Hematopoietic multipotent progenitor cell treated with erythropoietin and hydrocortisone succinate and interleukin-3 and kit ligand, for 4 days (in vitro differentiated cells): Measurements from ENCODE around the gene DOCK9.
A peak's percentile ranks its signal among the peaks of the same experiment; 100 is the strongest.

Experiments used
- DNase-seq: peaks from one replicate; pipeline ENCODE4 v3.0.0-alpha.2; 2015

Gene DOCK9

DNA sequence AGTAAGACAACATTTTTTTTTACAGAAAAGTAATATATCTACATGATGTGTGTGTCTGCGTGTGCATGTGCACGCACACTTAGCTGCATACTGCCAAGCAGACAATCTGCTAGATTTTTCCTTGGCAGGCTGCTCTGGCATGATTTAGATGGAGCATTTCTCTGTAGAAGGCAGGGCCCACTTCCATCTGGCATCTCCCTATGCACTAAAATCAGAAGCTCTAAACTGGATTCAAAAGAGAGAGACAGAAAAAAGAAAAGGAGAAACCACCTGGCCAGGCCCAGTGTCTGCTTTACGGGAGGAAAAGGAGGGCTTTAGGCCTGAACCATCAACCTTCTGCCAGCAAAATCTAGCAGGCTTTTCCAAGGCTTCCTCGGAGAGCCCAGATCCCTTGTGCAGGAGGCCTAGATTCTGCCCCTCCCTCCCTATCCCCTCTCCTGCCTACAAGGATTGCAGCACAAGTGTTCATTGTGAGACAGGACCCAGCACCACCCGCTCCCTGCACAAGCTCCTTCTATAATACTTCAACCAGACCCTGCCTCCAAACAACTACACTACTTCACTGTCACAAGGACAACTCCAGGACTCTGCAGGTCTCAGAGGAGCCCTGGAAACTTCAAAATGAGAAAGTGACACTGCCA is 99.3 kb downstream of the DOCK9 start:
- DNase-seq = no peak

DNA sequence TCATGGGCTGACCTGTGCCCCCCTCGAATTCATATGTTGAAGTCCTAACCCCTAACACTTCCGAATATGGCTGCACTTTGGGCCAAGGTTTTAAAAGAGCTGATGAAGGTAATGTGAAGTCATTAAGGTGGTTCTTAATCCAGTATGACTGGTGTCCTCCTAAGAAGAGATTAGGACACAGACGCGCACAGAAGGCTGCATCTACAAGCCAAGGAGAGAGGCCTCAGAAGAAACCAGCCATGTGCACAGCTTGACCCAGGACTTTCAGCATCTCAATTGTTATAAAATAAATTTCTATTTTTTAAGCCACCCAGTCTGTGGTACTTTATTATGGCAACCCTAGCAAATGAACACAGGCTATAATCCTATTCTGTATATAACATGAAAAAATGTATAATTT is 99.9 kb downstream of the DOCK9 start:
- DNase-seq = no peak

DNA sequence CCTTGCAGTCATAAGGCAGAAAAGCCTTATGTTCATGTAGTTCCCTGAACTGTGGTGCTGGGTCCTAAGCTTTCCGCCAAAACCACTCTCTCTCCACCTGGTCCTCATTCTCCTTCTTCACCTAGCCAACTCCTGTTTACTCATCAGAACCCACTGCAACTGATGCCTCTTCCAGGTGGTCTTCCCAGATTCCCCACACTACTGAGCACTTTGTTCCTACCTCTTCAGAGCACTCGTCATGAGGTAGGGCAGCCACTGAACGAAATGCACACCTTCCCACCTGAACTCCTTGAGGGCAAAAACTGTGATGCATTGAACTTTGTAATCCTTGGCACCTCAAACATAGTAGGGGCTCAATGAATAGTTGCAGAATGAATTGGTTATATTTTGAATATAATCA is 100.4 kb downstream of the DOCK9 start:
- no peak for DNase-seq

DNA sequence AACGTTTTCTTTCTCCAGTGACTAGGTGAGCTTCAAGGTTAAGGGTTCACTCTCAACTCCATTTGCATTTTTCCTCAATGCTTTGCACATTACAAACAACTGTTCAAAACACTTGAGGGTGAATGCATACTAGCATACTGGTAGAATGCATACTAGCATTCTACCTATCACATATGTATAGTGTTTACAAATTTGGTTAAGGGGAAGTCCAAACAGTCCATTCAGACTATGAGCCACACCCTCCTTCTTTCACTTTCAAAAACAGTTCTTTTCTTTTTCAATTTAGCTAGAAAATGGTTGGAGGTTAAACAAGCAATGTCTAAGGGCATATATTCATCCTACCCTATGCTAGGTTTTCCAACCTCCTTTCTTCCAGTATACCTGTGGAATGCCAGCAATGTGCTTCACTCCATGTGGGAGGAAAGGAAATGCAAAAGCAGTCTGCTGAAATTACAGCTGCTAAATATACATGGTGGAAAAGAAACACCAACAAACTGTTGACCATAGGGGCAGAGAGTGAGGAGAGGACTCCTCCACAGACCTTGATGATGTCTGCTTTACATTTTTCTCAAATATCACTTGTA is 102.6 kb downstream of the DOCK9 start:
- no peak for DNase-seq

DNA sequence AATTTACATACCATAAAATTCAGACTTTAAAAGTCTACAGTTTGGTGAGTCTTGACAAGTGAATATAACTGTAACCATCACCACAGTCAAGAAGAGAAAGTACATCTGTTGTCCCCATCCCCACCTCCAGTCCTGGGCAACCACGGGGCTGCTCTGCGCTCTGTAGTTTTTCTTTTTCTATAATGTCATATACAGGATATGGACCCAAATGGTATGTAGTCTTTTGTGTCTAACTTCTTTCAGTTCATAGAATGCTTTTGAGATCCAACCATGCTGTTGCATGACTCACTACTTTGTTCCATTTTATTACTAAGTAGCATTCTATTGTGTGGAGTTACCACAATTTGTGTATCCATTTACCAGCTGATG is 103.9 kb downstream of the DOCK9 start:
- DNase-seq = no peak

DNA sequence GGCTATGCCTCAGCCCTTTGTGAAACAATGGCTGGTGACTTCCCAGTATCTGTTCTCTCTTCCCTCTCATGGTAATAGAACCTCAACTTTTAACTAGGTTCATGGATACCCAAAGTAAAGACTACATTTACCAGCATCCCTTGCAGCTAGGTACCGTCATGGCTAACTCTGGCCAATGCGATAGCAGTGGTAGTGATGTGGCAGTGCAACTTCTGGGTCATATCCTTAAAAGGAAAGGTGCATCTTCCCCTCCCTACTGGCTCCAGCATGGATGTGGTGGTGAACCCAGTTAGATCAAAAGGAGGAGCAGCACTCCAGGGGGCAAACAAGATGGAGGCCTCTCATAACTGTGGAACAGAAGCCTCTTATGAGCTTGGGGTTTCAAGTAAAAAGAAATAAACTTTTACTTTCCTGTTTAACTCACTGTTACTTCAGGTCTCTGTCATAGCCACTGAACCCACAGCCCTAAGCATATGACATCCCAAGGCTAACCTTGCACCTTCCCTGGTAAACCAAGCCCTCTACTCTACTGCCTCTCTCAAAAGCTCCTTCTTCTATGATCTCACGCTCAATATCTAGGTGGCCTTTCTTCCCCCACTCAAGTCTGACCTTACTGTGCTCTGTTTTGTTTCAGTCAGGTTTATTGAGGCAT is 104.4 kb downstream of the DOCK9 start:
- no peak for DNase-seq

DNA sequence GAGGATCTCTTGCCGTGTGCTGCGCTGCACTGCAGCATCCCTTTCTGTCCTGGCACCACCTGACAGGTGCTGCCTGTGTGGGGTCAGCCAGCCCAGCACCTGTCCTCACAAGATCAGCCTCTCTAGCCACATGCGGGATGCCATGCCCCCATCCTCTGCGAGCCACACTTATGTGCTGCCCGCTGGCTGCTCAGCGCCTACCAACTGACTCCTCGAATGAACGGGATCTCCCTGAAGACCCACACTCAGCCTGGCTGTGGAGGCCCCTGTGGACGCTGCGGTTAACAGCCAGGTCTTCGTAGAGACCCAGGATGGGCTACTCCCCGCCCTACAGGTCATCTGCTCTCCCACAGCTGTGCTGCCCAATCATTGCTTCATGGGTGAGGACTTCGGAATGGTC is 106.1 kb downstream of the DOCK9 start:
- DNase-seq = no peak

DNA sequence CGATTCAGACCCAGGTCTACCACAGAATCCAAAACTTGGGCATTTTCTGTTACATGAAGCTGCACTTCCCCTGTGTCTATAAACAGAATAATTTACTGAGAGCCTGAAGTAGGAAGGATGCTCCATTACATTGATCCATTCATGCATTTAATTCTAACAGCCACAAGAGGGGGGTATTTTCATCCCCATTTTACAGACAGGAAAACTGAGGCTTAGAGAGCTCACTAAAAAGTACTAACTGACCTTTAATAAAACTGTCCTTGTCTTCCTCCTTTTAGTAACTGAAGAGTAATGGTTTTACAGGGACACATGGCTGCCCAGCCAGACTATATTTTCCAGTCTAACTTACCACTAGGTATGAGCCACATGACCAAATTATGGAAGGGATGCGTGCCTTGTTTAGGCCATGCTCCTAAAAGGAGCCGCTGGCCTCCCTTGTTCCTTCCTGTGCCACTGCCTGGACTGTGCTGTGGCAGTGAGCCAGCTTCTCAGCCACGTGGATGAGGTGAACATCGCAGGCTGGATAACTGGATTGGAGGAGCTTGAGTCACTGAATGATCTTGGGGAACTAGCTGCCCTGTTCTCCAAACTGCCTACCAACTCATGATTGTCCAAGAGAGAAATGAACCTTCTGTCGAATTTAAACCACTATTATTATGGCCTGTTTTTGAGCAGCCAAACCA is 108.3 kb downstream of the DOCK9 start:
- DNase-seq = peak; percentile 15

DNA sequence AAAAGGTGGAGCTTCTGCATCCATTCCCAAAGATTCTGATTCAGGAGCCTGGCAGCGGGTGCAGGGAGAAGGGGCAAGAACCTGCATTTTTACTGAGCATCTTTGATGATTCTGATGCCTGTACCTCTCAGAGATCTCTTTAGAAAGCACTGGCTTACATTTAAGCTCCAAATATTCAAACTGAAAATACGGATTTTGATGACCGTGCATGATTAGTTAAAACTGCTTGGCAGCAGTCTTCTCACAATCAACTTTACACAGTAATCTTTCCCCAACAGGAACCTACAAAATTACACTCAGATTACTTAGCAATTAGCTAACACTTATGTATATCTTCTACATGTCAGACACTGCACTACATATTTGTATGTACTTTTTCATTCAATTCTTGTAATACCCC is 108.9 kb downstream of the DOCK9 start:
- no peak for DNase-seq

DNA sequence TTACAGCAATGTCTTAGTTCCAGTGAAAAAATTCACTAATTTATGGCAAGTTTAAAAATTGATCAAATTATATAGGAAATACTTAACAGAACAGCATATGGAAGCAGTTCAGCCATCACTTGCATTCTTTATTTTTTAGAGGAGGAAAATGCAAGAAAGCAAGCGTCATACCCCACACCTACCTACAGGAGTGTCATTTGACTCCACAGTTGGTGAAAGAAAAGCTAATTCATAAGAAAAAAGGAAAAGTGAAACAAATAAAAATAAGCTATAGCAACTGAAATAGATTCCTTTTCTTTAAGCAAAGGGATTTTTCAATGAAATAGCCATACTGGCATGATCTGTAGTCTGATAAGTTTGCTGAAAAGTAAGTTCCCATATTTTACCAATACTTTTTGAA is 111.0 kb downstream of the DOCK9 start:
- DNase-seq = no peak

DNA sequence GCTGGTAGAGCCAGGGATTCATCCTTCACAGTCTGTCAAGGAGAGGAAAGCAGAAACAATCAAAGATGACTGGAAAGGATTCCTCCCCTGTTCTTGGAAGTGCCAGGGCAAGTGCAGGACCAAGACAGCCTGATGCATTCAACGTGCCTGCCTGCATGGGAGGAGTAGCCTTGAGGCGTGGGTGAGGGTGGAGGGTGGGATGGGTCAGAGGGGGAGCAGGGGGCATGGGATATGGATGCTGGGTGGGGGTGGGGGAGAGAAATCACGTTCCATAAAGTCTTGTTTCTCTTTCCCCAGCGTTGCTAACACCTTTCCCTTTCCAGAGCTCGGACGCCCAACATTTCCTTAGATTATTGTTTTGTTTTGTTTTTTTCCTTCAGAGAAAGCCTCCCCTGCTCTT is 117.4 kb downstream of the DOCK9 start:
- no peak for DNase-seq

DNA sequence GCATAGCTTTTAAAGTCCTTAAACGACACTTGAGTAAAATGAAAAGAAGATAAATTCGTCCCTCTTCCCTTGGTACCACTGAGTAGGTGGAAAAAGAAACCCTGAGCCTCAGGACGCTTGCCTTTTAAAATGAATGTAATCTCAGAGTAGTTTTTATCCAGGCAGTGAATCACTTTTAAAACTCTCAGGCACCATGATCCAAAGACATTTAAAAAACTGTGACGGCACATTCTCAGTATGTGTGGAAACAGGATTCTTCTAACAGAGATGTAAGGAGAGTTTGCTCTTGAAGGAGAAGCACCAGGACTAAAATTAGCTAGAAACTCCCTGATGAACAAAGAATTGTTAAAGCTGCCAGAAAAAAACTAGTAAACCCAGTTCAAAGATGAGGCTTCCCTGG is 119.7 kb downstream of the DOCK9 start:
- no peak for DNase-seq

DNA sequence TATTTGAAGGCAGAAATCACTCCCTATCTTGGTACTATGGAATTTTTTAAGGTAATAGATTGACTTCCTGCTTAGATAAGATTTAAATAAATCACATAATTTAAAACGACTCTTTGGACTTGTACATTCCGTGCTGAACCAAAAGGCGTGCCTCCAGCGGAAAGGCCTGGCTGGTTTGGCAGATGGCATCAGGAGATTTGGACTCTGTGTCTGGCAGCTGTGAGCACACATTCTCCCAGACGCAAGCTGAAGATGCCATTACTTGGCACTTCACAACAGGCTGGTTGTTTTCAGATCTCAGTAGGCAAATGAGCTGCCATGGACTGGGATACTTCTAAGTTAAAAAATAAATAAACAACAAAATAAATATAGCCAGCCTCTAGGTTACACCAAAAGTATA is 120.9 kb downstream of the DOCK9 start:
- DNase-seq = no peak

DNA sequence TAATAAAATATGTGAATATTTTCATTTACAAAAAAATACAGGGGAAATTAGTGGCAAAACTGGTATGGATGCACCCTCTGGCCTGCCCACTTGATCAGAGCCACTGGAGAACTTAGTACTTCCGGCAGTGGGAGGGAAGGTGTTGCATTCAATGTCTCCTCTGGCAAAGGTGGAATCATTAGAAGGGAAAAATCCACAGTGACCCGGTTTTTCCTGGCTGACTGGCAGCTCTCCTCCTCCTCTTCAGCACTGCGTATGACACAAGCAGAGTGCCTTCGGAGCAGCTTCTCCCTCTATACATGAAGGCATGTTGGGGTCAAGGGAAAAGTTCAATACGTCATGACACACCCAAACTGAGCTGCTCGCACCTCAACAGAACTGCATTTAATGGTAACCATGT is 123.4 kb downstream of the DOCK9 start:
- no peak for DNase-seq

DNA sequence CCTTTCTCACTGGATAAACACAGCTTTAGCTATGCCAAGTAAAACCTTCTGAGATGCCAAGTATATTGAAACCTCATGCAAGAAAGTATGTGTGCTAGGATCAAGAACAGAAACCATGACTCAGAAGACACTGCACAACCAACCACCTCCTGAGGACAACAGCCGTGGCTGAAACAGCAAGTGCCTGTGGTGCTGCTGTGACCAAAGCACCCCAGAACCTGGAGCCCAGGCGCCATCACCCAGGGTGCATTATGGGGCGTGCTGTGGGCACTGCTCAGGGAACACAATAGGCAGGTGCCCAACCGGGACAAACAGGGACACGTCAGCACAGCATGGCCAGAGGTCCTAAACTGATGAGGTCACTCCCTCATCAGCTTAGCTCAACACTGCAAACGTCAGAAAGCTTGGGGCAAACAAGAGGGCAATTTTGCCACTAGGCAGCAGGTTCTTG is 124.1 kb downstream of the DOCK9 start:
- no peak for DNase-seq

DNA sequence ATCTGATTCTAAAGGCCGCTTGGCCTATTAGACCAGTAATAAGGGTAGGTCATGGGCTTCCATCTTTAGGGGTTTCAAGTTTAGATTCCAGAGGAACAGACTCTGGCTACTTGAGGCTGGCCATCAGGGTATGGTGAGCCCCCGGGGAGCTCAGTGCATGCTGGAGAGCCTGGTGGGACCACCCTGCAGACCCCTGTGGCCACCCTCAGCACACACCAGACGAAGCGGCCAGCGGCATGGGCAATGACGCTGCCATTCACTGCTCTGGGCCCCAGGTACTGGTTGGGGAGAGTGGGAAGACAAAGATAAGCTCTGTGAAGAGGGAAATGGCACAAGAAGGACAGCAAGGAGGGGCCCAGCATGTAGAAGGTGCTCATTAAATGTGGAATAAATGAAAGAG is 126.6 kb downstream of the DOCK9 start:
- DNase-seq = no peak

DNA sequence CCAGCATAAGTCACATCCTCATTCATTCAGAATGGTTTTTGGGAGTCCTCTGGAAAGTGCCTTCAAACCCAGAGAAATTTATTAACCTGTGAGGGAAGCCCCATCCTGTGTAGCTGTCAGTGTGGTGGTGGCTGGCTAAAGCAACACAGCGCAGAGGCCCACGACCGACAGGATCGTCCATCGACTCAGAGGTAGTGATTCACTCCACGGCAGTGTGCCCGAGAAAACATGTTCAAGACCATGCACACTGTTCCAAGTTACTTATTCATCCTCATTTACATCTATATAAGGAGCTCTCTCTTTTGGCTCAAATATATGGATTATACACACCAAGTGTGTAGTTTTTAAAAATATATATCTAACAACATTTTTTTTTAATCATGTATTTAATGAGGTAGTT is 129.1 kb downstream of the DOCK9 start:
- DNase-seq = no peak

DNA sequence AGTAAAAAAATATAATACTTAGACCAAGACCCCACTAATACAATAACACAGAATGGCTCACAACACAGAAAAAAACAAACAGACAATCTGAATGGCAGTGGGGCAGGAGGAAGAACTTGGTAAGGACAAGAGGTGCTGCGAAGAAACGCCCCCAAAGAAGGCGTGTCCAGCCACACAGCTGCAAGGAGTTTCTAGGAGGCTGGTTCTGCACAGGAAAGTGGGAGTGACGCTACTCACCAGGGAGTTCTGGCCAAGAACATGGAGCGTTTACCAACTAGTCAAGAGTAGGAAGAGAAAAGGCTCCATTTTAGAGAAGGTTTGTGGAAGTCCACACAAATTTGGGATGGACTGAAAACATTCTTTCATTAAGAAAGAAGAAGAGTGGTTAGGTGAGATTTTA is 130.1 kb downstream of the DOCK9 start:
- no peak for DNase-seq

DNA sequence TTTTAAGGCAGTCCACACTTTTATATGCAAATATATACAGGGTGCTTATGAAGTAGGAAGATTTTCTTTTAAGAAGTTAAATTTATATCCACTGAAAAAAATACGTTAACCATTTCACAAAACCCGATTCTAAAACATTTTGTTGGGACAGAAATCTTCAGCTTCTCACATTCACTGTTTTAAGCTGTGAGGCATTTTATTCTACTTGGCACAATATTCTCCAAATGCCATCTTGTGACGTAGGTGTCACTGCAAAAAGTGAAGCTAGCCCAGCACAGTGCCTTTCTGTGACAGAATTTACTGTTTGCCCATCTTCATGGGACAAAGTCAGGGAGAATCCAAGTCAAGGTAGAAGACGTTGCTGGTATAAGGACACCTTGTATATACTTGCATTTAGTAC is 130.9 kb downstream of the DOCK9 start:
- DNase-seq = no peak

DNA sequence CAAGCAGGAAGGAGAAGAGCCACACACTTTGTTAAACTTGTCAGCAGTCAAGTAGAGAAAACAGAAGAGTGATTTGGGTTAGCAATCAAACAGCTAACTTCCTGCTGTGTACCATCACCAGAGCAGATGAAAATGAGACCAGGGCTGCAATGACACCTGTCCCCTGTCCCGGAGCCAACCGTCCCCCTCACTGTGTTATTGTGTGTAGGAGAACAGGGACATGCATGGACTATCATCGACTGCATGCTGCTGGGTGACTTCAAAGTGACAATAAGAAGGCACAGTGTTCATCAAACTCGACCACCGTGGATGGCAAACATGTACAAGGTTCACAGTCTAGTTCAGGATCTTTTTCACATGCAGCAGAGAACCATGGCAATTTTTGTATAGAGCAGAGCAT is 131.3 kb downstream of the DOCK9 start:
- no peak for DNase-seq

DNA sequence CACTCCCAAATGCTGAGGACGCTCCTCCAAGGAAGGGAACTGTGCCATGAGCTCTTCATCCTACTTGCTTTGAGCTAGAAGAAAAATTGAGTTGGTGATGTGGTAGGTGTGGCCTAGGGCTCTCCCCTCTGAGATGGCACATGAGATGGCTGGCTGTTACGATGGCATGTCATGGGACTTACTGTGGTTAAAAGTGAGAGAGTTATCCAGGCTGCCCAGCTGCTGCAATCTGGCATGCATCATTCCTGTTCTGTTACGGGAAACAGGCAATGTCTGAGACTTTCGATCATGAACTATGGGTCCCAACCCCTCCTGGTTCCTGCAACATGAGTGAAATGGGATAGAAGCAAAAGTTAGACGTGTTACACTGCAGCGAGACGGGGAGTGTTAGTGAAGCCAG is 132.1 kb downstream of the DOCK9 start:
- DNase-seq = peak; percentile 28

DNA sequence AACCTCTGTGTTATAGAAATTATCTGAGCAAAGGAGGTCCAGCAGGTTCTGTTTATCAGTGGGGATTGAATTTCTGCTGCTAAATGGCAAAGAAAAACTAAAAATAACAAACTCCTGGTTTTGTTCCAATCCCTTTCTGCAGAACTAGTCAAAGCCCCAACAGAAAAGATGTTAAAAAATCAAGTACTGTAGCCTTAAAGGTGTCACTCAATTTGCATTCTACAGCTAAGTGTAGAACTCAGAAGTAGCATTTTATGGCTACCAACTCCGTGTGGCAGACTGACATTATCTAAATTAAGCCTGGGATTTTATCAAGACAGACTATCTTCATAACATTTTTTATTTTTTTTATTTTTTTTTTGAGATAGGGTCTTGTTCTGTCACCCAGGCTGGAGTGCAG is 133.8 kb downstream of the DOCK9 start:
- DNase-seq = no peak

DNA sequence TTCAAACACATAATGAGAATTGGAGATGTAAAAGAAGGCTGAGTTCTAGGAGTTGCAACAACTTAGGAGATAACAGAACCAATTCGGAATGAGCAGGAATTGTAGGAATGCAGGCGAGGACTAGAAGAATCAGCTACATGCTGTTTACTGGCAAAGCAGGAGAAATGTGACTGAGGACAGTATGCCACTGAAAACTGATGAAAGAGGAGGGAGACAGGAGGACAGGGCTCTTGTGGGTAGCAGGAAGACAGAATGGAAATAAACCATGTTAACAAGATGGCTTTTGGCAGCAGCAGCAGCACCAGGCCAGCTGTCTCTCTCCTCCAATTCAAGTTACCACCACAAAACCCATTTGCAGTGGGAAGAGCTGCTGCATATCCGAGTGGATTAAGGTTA is 134.4 kb downstream of the DOCK9 start:
- no peak for DNase-seq

DNA sequence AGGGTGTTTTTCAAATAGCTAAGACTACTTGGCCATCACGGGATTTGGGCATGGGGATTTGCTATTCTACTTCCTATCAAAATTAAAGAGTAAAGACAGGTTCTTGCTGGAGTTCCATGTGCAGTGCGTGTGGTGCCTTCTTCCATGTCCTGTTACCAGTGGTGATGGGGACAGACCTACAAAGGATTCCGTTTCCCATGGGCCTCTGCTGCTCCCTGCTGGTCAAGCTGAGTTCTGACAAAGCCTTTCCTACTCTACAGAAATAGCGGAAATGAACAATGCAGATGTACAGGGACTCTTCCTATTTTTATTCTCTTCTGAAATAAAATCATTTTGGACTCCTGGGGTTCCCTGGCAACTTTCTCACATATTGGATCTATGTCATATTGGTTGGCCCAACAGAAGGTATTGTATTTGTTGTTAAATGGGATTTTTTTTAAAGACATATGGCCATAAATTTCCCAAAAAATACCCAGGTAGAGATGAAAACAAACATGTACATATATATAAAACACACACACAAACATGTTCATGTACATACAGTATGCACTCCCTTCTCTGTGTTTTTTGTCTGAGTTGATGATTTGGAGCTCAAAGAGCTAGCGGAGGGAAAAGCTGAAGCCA is 134.9 kb downstream of the DOCK9 start:
- peak; percentile 89 for DNase-seq
